Keratinocyte (primary cell): ENCODE results near the gene KLF8. TPM values are rescaled to one million over a fixed set of nuclear protein-coding genes. Genes with fewer than 3 reads are reported as not detected.
"Not testable (repeated sequence)": the region's sequence is repeated elsewhere in the genome, so short reads cannot be mapped to it uniquely, and the experiment has no call there.

Experiments used
- DNase-seq: peaks from one replicate; pipeline ENCODE4 v3.0.0-alpha.2; 2011; ENCODE audit warnings: low read depth, missing footprints, low spot score
- FAIRE-seq: peaks from 2 replicates; lab custom pipeline; 2011; peaks lifted over from hg19 to GRCh38; lab: Jason Lieb, UNC
- H2AFZ ChIP-seq: 2 replicates; pipeline ENCODE4 v1.6.0; 2012; ENCODE audit warnings: low read length, control low read depth, inconsistent platforms; ENCODE audit not compliant: control insufficient read depth
- H3K27ac ChIP-seq: 2 replicates; pipeline ENCODE4 v1.5.1; 2011; ENCODE audit warnings: low read length; ENCODE audit not compliant: control insufficient read depth, insufficient read depth
- H3K27me3 ChIP-seq: 3 replicates; pipeline ENCODE4 v1.6.0; 2011; ENCODE audit warnings: low read length; ENCODE audit not compliant: control insufficient read depth, insufficient read depth; ENCODE audit errors: extremely low read depth
- H3K36me3 ChIP-seq, 2 experiments: 2 replicates in 1 of 2; 3 replicates in 1 of 2; pipeline ENCODE4 v1.5.1; 2011; ENCODE audit warnings: low read length in 2 of 2, mild to moderate bottlenecking in 1 of 2; ENCODE audit not compliant: control insufficient read depth in 2 of 2, insufficient read depth in 2 of 2; ENCODE audit errors: extremely low read depth in 1 of 2
- H3K4me1 ChIP-seq: 3 replicates; pipeline ENCODE4 v1.5.1; 2011; ENCODE audit warnings: low read length; ENCODE audit not compliant: control insufficient read depth, insufficient read depth; ENCODE audit errors: extremely low read depth
- H3K4me2 ChIP-seq: 3 replicates; pipeline ENCODE4 v1.6.0; 2011; ENCODE audit warnings: low read depth, low read length; ENCODE audit not compliant: control insufficient read depth, insufficient read depth; ENCODE audit errors: extremely low read depth
- H3K4me3 ChIP-seq, 3 experiments: fragments of 200-600 bp in 1 of 3; sonication (generic) in 1 of 3; 2 replicates in 2 of 3; 3 replicates in 1 of 3; pipeline ENCODE4 v1.5.1; 2011 to 2016; ENCODE audit warnings: low read length in 3 of 3, mild to moderate bottlenecking in 3 of 3, control low read depth in 2 of 3, inconsistent platforms in 1 of 3, low read depth in 1 of 3, mixed read lengths in 1 of 3, mixed run types in 1 of 3, moderate library complexity in 1 of 3; ENCODE audit not compliant: control insufficient read depth in 2 of 3, insufficient read depth in 2 of 3; ENCODE audit errors: extremely low read depth in 1 of 3
- H3K79me2 ChIP-seq: 2 replicates; pipeline ENCODE4 v1.6.0; 2012; ENCODE audit warnings: low read length; ENCODE audit not compliant: control insufficient read depth, insufficient read depth
- H3K9ac ChIP-seq: 3 replicates; pipeline ENCODE4 v1.6.0; 2011; ENCODE audit warnings: low read length; ENCODE audit not compliant: control insufficient read depth, insufficient read depth; ENCODE audit errors: extremely low read depth
- H3K9me1 ChIP-seq: 3 replicates; pipeline ENCODE4 v1.6.0; 2011; ENCODE audit warnings: low read length; ENCODE audit not compliant: control insufficient read depth, insufficient read depth; ENCODE audit errors: extremely low read depth
- H3K9me3 ChIP-seq: 2 replicates; pipeline ENCODE4 v1.5.1; 2012; ENCODE audit warnings: low read depth, low read length; ENCODE audit not compliant: control insufficient read depth
- H4K20me1 ChIP-seq: 3 replicates; pipeline ENCODE4 v1.6.0; 2011; ENCODE audit warnings: low read length; ENCODE audit not compliant: control insufficient read depth, insufficient read depth; ENCODE audit errors: extremely low read depth
- EZH2 ChIP-seq: IDR thresholded peaks from one replicate; pipeline ENCODE4 v1.6.1; 2012; ENCODE audit warnings: inconsistent platforms, mild to moderate bottlenecking, low read length, moderate library complexity
- dilution Hi-C: fragments of 300-500 bp; cut with MboI; formaldehyde crosslinking; loops from one replicate; pipeline ENCODE4 v1.7.0; 2020; ENCODE audit warnings: low sequenced_read_pairs; ENCODE audit not compliant: extremely low pct_ligation_motif_present
- polyA minus RNA-seq, 3 experiments: library from RNA; depleted of rRNA, polyadenylated mRNA; stranded (reverse); fragments of >200 nt; gene quantifications; 1 replicate in 1 of 3; 2 replicates in 1 of 3; 3 replicates in 1 of 3; pipeline ENCODE4 v1.2.3, GENCODE V29; 2011
- polyA plus RNA-seq, 5 experiments: library from polyadenylated mRNA; depleted of rRNA in 3 of 5; stranded (reverse) in 3 of 5; stranded (forward) in 1 of 5; unstranded in 1 of 5; fragments of >200 nt; gene quantifications; 1 replicate in 1 of 5; 2 replicates in 3 of 5; 3 replicates in 1 of 5; pipeline versions ENCODE4 v1.2.1 to v1.2.3, GENCODE V29; 2011 to 2012; ENCODE audit warnings: missing spikeins in 2 of 5, low read depth in 1 of 5, low replicate concordance in 1 of 5
- TF ChIP-seq, protein P1 (sequence below), 3 experiments: IDR thresholded peaks in 1 of 3; conservative IDR thresholded peaks in 1 of 3; optimal IDR thresholded peaks in 1 of 3; 2 replicates in 2 of 3; 3 replicates in 1 of 3; pipeline versions ENCODE3 to v1.5.1; 2011; ENCODE audit warnings: low read length in 3 of 3, mild to moderate bottlenecking in 3 of 3, moderate library complexity in 2 of 3, control low read depth in 1 of 3, inconsistent platforms in 1 of 3; ENCODE audit not compliant: insufficient read depth in 2 of 3; ENCODE audit errors: extremely low read depth in 1 of 3

The KLF8 gene
- polyA plus RNA-seq = 14.3 to 24.7 TPM (median 17.0 TPM) in 3 replicates
- polyA plus RNA-seq (2011; ENCODE audit: low read depth) = 5.6 TPM
- polyA plus RNA-seq (2011; cell fraction: cytosol; rRNA removed) = 11.2 and 14.7 TPM in 2 replicates
- polyA plus RNA-seq (2011; cell fraction: nucleus; rRNA removed) = 63.6 and 72.5 TPM in 2 replicates
- 6.1 and 6.3 TPM in 2 replicates for polyA plus RNA-seq (2012; ENCODE audit: low replicate concordance)
- 16.3 to 41.4 TPM (median 37.7 TPM) in 3 replicates for polyA minus RNA-seq
- 16.1 TPM for polyA minus RNA-seq (2011; cell fraction: cytosol; rRNA and poly(A)+ RNA removed)
- polyA minus RNA-seq (2011; cell fraction: nucleus; rRNA and poly(A)+ RNA removed) = 18.7 and 33.5 TPM in 2 replicates

DNA sequence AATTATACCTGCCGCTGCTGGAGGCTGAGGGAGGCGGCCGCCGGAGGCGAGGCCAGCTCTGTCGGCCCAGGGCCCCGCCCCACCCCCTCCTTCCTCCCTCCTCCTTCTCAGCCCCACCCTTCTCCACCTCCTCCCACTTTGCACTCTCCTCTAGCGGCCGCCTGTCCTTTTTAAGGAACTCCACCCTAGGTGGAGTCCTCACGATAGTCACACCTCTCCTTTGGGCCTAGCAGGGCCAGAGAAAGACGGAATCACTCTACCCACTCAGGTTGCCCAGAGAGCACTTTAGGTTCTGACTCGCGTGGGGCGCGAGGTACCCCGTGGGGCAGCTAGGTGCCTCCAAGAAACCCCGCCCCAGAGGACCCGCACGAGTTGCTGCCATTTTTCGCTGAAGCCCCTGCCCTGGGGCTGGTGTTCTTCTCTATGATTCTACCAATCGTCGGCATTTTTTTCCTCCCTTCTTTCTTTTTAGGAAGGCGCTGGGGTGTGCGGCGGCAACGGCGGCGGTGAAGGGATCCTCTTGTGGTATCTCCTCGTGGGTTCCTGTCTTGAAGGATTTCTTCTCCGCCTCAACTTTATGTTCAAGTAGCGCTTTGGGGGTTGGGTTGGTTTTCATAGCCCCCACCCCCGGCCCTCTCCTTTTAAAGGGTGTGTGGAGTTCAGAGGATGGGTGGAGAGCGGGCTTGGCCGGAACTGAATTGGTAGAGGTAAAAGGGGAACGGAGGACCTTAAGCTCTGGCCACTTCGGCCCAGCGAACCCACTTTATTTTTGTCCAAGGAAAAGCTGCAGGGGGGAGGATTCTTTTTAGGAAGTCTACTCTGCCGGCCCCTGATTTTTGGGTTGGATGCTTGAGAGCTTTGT, at the start of gene KLF8:
Gene KLF8 (plus strand): TSS at position 136 of the 862 bp plus-strand sequence. CDS start 979 bp downstream, outside the sequence.
- H3K27me3 ChIP-seq = no peaks in the 10 kb centered on the region
- TF ChIP-seq, protein P1, sequence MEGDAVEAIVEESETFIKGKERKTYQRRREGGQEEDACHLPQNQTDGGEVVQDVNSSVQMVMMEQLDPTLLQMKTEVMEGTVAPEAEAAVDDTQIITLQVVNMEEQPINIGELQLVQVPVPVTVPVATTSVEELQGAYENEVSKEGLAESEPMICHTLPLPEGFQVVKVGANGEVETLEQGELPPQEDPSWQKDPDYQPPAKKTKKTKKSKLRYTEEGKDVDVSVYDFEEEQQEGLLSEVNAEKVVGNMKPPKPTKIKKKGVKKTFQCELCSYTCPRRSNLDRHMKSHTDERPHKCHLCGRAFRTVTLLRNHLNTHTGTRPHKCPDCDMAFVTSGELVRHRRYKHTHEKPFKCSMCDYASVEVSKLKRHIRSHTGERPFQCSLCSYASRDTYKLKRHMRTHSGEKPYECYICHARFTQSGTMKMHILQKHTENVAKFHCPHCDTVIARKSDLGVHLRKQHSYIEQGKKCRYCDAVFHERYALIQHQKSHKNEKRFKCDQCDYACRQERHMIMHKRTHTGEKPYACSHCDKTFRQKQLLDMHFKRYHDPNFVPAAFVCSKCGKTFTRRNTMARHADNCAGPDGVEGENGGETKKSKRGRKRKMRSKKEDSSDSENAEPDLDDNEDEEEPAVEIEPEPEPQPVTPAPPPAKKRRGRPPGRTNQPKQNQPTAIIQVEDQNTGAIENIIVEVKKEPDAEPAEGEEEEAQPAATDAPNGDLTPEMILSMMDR (optimal IDR thresholded peaks at IDR 0.05 in 1 of 3, IDR thresholded peaks at IDR 0.05 in 1 of 3, conservative IDR thresholded peaks at IDR 0.05 in 1 of 3; ENCODE audit: extremely low read depth in 1 of 3, insufficient read depth in 2 of 3, low read length in 3 of 3) = no peak
- TF ChIP-seq EZH2 = no peak
- H3K4me3 ChIP-seq = peak within 1 kb of the TSS; percentile 41 to 62 (median 57)
- DNase-seq (peak; percentile 19), FAIRE-seq (no peak)
- H3K9me1 ChIP-seq = no peaks in the 10 kb centered on the region
- peak within 1 kb of the TSS; percentile 61 for H3K4me2 ChIP-seq
- H3K79me2 ChIP-seq = no peaks in the 10 kb centered on the region
- peak within 1 kb of the TSS; percentile 55 for H3K9ac ChIP-seq
- H3K36me3 ChIP-seq = peaks cover 0 to 1% of the 10 kb centered on the region in 2 experiments
- dilution Hi-C loops = no loop called here
- H3K9me3 ChIP-seq = no peaks in the 10 kb centered on the region
- H3K4me1 ChIP-seq = peaks cover 3% of the 10 kb centered on the region
- H2AFZ ChIP-seq = peak within 1 kb of the TSS; percentile 43
- peak within 1 kb of the TSS; percentile 57 for H3K27ac ChIP-seq
- H4K20me1 ChIP-seq = no peaks in the 10 kb centered on the region

- H3K9me3 ChIP-seq, H3K79me2 ChIP-seq, H3K4me2 ChIP-seq, H3K4me3 ChIP-seq, DNase-seq, H3K27me3 ChIP-seq, H4K20me1 ChIP-seq, H2AFZ ChIP-seq, H3K9me1 ChIP-seq, dilution Hi-C loops, H3K27ac ChIP-seq, FAIRE-seq, H3K36me3 ChIP-seq, H3K4me1 ChIP-seq, H3K9ac ChIP-seq: not testable (repeated sequence)
These were observed 25.2 kb upstream of the KLF8 start for GRCh38 chrX:56206945-56207344.
